DOHH2 (cell line): ENCODE data around the gene PMM2.

ENCODE experiments used
- H3F3A ChIP-seq: fragments of 200-600 bp; sonication (generic), shearing (Covaris generic); 2 replicates; pipeline ENCODE4 v1.6.0; 2016; ENCODE audit warnings: antibody characterized with exemption, mild to moderate bottlenecking; ENCODE audit not compliant: control insufficient read depth, insufficient read depth
- H3K27ac ChIP-seq: fragments of 200-600 bp; sonication (generic); 2 replicates; pipeline ENCODE4 v1.5.1; 2014; ENCODE audit warnings: low read depth, mild to moderate bottlenecking, low read length, moderate library complexity
- H3K27me3 ChIP-seq: fragments of 200-600 bp; sonication (generic); 2 replicates; pipeline ENCODE4 v1.6.1; 2014; ENCODE audit warnings: mild to moderate bottlenecking, low read length, mixed read lengths; ENCODE audit not compliant: control insufficient read depth
- H3K36me3 ChIP-seq: fragments of 200-600 bp; sonication (generic); 2 replicates; pipeline ENCODE4 v1.6.1; 2014; ENCODE audit warnings: mild to moderate bottlenecking, low read length, moderate library complexity, mixed read lengths; ENCODE audit not compliant: control insufficient read depth
- H3K4me1 ChIP-seq: fragments of 200-600 bp; sonication (generic); 2 replicates; pipeline ENCODE4 v1.6.1; 2014; ENCODE audit warnings: mild to moderate bottlenecking, low read length, mixed read lengths; ENCODE audit not compliant: control insufficient read depth
- H3K4me2 ChIP-seq: fragments of 200-600 bp; sonication (generic); 2 replicates; pipeline ENCODE4 v1.6.0; 2014; ENCODE audit warnings: mild to moderate bottlenecking, low read length, moderate library complexity
- H3K4me3 ChIP-seq: fragments of 200-600 bp; sonication (generic); 2 replicates; pipeline ENCODE4 v1.5.1; 2014; ENCODE audit warnings: mild to moderate bottlenecking, low read length, mixed read lengths
- H3K79me2 ChIP-seq: fragments of 200-600 bp; sonication (generic); 2 replicates; pipeline ENCODE4 v1.6.1; 2014; ENCODE audit warnings: mild to moderate bottlenecking, low read length, mixed read lengths; ENCODE audit not compliant: control insufficient read depth
- H3K9me2 ChIP-seq: fragments of 200-600 bp; sonication (generic); replicated peaks from 2 replicates; pipeline ENCODE4 v1.6.1; 2014; ENCODE audit warnings: mild to moderate bottlenecking, low read length, mixed read lengths; ENCODE audit not compliant: control insufficient read depth
- H3K9me3 ChIP-seq: fragments of 200-600 bp; sonication (generic); 2 replicates; pipeline ENCODE4 v1.6.1; 2014; ENCODE audit warnings: antibody characterized with exemption, low read length, mixed read lengths; ENCODE audit not compliant: control insufficient read depth, insufficient read depth
- H4K20me1 ChIP-seq: fragments of 200-600 bp; sonication (generic); 2 replicates; pipeline ENCODE4 v1.6.0; 2014; ENCODE audit warnings: low read depth, mild to moderate bottlenecking, antibody characterized with exemption, low read length, moderate library complexity; ENCODE audit not compliant: control insufficient read depth, insufficient read depth
- EZH2phosphoT487 ChIP-seq: fragments of 200-600 bp; sonication (generic); IDR thresholded peaks from 2 replicates; pipeline ENCODE4 v1.6.1; 2017; ENCODE audit warnings: borderline replicate concordance, mild to moderate bottlenecking, antibody characterized with exemption, low read length, moderate library complexity, mixed read lengths
- TF ChIP-seq, protein P1 (sequence below): fragments of 200-600 bp; sonication (generic); IDR thresholded peaks from one replicate; pipeline ENCODE4 v1.5.1; 2014; ENCODE audit warnings: antibody characterized with exemption, mild to moderate bottlenecking, low read depth, low read length; ENCODE audit not compliant: poor library complexity, severe bottlenecking

PMM2 gene

DNA sequence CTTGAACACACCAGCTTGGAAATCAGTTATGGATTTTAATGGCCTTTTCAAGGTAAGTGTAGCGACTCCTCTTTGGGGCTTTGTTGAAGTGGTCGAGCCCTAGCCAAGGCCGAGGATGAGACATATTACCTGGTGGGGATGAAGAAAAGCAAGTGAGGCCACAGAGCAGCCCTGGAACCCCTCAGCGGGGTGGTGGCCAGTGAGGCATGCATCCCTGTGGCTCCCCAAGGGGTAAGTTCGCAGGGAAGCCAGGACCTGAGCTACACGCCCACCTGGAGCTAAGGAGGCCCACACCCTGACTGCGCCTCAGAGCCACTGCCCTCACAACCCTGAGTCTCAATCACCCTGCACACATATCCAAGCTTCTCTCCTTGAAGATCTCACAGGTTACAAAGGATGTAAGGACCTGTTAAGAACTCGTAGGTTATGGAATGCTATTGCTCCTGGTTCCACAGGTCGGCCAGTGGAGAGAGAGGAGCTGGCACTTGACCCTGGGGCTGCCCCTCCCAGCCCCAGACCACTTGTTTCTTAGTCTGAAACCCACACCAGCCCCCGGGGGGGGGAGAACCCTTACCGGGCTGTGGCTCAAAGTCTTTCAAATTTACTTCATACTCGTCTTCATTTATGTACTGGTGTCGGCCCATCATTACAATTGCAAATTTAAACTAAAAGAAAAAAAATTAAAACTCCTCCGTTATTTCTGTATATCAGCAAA, 96.5 kb downstream of the PMM2 start:
- Histone ChIP-seq H3K4me2 (peak overlapping the region; percentile 58), H3K79me2 (no peaks in the 10 kb centered on the region), H3F3A (peaks cover 23% of the 10 kb centered on the region), H3K9me3 (no peaks in the 10 kb centered on the region), H4K20me1 (0 out of 2 replicates have a peak, but pooled peaks cover 6% of the 10 kb centered on the region), H3K27me3 (no peaks in the 10 kb centered on the region), H3K9me2 (no peaks in the 10 kb centered on the region), H3K27ac (peak overlapping the region; percentile 78), H3K4me3 (peak overlapping the region; percentile 35), H3K4me1 (peaks cover 64% of the 10 kb centered on the region), H3K36me3 (peaks cover 97% of the 10 kb centered on the region)
- TF ChIP-seq, protein P1, sequence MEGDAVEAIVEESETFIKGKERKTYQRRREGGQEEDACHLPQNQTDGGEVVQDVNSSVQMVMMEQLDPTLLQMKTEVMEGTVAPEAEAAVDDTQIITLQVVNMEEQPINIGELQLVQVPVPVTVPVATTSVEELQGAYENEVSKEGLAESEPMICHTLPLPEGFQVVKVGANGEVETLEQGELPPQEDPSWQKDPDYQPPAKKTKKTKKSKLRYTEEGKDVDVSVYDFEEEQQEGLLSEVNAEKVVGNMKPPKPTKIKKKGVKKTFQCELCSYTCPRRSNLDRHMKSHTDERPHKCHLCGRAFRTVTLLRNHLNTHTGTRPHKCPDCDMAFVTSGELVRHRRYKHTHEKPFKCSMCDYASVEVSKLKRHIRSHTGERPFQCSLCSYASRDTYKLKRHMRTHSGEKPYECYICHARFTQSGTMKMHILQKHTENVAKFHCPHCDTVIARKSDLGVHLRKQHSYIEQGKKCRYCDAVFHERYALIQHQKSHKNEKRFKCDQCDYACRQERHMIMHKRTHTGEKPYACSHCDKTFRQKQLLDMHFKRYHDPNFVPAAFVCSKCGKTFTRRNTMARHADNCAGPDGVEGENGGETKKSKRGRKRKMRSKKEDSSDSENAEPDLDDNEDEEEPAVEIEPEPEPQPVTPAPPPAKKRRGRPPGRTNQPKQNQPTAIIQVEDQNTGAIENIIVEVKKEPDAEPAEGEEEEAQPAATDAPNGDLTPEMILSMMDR, result no peak
- TF ChIP-seq EZH2phosphoT487, result no peak

DNA sequence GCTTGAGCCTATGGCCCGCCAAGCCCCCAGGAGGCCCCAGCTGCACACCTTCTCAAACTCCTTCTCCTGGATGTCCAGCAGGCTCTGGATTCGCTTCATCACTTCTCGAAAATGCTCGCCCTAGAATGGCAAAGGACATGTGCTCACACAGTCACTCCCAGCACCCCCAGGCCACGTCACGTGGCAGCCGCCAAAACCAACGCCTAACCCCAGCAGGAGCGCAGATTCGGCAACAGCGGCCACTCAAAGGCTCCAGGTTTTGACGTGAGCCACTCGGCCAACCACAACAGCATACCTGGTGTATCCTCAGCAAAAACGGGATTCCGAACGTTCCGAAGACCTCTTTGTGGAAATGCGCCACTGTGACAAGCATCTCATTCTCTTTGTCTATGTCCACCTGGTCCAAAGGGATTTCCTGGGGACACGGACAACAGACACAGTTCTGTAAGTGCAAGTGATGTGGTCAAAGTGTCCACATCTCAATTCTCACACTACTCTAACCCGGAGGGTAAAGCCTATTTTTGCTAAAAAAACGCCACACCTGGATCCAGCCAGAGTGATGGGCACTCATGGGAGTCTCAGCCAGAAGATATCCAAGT, 97.2 kb downstream of the PMM2 start:
- H3K9me2 ChIP-seq, result no peaks in the 10 kb centered on the region
- no peaks in the 10 kb centered on the region for H3K79me2 ChIP-seq
- H3K4me2 ChIP-seq, result peak overlapping the region; percentile 58; the same call in 1 of the 2 replicates
- H3F3A ChIP-seq, result peaks cover 27% of the 10 kb centered on the region
- H4K20me1 ChIP-seq, result 0 out of 2 replicates have a peak, but pooled peaks cover 2% of the 10 kb centered on the region
- H3K36me3 ChIP-seq, result peaks cover 97% of the 10 kb centered on the region
- no peak overlapping the region for H3K4me3 ChIP-seq
- no peaks in the 10 kb centered on the region for H3K9me3 ChIP-seq
- no peaks in the 10 kb centered on the region for H3K27me3 ChIP-seq
- no peak for TF ChIP-seq EZH2phosphoT487
- TF ChIP-seq, protein P1, result no peak
- H3K27ac ChIP-seq, result peak overlapping the region; percentile 78
- H3K4me1 ChIP-seq, result peaks cover 57% of the 10 kb centered on the region

DNA sequence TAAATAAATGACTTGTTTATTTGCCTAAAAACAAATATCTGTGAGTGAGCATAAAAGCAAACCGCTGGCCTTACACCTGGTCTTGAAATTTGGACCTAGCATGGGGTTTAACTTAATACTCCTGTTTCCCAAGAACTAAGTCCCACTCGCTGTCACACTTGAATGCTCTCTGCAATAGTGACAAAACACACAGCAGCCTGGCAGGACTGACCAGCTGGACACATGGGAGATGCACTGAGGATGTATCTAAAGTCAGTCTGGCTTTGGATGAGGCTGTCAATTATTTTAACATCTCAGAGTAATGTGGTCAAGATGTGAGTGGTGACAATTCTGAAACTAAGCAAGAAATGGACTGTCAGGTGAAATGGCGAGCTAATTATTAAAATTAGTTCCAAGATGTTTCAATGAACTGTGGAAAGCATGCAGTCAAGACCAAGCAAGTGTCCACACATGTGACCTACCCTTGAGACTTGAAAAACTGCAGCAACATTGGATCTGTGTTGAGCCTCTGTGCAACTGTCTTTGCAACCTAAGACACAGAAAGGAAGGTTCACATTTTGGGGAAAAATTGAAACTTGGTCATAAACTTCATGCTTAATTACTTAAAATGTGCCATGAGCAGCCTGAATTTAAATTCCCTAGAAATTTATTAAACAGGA, 101.2 kb downstream of the PMM2 start:
- H3K27ac ChIP-seq, result no peak overlapping the region
- H3K27me3 ChIP-seq, result no peaks in the 10 kb centered on the region
- no peaks in the 10 kb centered on the region for H4K20me1 ChIP-seq
- H3K4me3 ChIP-seq, result no peak overlapping the region
- peaks cover 14% of the 10 kb centered on the region for H3F3A ChIP-seq
- peaks cover 96% of the 10 kb centered on the region for H3K36me3 ChIP-seq
- no peaks in the 10 kb centered on the region for H3K79me2 ChIP-seq
- TF ChIP-seq EZH2phosphoT487, result no peak
- TF ChIP-seq, protein P1, result no peak
- no peak overlapping the region for H3K4me2 ChIP-seq
- peaks cover 18% of the 10 kb centered on the region for H3K4me1 ChIP-seq
- H3K9me2 ChIP-seq, result no peaks in the 10 kb centered on the region
- no peaks in the 10 kb centered on the region for H3K9me3 ChIP-seq
